ACC112 (cell line): ENCODE measurements around the gene PAGE5.

Experiments
- H2AFZ ChIP-seq: fragments of 200-600 bp; sonication (generic); one replicate; pipeline ENCODE4 v1.6.0; 2017; ENCODE audit warnings: antibody characterized with exemption, low read length; ENCODE audit not compliant: unreplicated experiment
- H3K27ac ChIP-seq: fragments of 200-600 bp; sonication (generic); 2 replicates; pipeline ENCODE4 v1.5.1; 2014; ENCODE audit warnings: low read depth, mild to moderate bottlenecking, antibody characterized with exemption, low read length, moderate library complexity
- H3K27me3 ChIP-seq: fragments of 200-600 bp; sonication (generic); 2 replicates; pipeline ENCODE4 v1.6.1; 2014; ENCODE audit warnings: mild to moderate bottlenecking, antibody characterized with exemption, low read length, moderate library complexity, mixed read lengths; ENCODE audit not compliant: insufficient read depth
- H3K36me3 ChIP-seq: fragments of 200-600 bp; sonication (generic); 2 replicates; pipeline ENCODE4 v1.6.1; 2016; ENCODE audit warnings: mild to moderate bottlenecking, antibody characterized with exemption, low read length, moderate library complexity, mixed read lengths; ENCODE audit not compliant: insufficient read depth
- H3K4me1 ChIP-seq: fragments of 200-600 bp; sonication (generic); one replicate; pipeline ENCODE4 v1.6.1; 2016; ENCODE audit warnings: low read length, mixed read lengths; ENCODE audit not compliant: insufficient read depth, unreplicated experiment, control insufficient read depth
- H3K4me3 ChIP-seq: fragments of 200-600 bp; sonication (generic); 2 replicates; pipeline ENCODE4 v1.5.1; 2014; ENCODE audit warnings: mild to moderate bottlenecking, low read depth, low read length
- H3K79me2 ChIP-seq: fragments of 200-600 bp; sonication (generic); one replicate; pipeline ENCODE4 v1.6.0; 2016; ENCODE audit warnings: low read length; ENCODE audit not compliant: control insufficient read depth, unreplicated experiment, insufficient read depth

Gene PAGE5, protein sequence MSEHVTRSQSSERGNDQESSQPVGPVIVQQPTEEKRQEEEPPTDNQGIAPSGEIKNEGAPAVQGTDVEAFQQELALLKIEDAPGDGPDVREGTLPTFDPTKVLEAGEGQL

DNA sequence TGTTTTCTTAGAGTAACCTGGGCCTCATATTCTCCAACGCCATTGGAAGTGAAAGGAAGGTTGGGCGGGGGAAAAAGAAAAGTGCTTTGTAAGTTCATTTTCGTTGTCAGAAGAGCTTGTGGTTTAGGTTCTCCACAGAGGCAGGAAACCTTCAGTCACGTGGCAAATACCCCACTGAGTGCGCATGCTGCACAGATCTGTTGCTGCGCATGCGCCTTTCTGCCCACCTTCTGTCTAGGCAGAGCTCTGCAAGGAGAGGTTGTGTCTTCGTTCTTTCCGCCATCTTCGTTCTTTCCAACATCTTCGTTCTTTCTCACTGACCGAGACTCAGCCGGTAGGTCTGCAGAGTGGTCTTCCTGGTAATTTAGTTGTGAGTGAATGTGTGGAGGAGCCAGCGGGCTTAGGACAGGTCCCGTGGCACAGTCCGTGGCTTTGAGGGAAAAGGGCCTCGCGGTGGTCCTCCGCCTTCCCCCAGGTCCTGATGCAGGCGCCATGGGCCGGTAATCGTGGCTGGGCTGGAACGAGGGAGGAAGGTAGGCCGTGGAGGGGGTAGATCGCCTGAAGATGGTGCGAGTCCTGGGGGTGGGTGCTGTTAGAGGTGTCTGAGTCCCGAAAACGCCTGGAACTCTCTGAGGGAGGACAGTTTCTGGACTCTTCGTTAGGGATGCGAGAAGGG is at the start of gene PAGE5:
PAGE5 (plus strand) TSS at position 228 of the 676 bp plus-strand sequence. CDS start 1,037 bp downstream, outside the sequence.
- H3K27me3 ChIP-seq, result no peaks in the 10 kb centered on the region

DNA sequence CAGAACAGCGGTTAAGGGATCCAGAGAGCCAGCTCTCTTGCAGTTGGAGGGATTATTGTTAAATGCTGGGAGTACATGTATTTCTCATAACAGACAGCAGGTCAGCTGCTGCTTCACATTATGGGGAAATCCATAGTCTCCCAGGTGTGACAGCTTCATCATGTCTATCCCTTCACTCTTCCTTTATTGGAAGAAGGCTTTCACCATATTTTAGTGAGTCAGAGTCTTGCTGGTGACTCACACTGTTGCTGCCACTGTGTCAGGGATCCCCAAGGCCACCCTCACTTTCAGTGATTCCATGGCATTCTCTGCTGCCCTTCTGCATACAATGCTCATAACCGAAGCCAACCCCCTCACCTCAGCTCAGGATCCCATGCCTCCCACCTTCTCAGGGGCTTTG is 32.9 kb upstream of the PAGE5 start:
- H3K4me3 ChIP-seq, result no peak overlapping the region
- H2AFZ ChIP-seq, result no peak overlapping the region
- no peaks in the 10 kb centered on the region; the same call in 1 of the 2 replicates for H3K27me3 ChIP-seq
- H3K36me3 ChIP-seq, result no peaks in the 10 kb centered on the region
- H3K27ac ChIP-seq, result no peak overlapping the region
- no peaks in the 10 kb centered on the region for H3K4me1 ChIP-seq
- no peaks in the 10 kb centered on the region for H3K79me2 ChIP-seq

More for the DNA sequence above, at the start of gene PAGE5:
- H3K4me3 ChIP-seq, result no peak within 1 kb of the TSS
- H3K27ac ChIP-seq, result no peak within 1 kb of the TSS
- no peaks in the 10 kb centered on the region for H3K4me1 ChIP-seq
- no peaks in the 10 kb centered on the region for H3K36me3 ChIP-seq
- no peak within 1 kb of the TSS for H2AFZ ChIP-seq
- no peaks in the 10 kb centered on the region for H3K79me2 ChIP-seq

DNA sequence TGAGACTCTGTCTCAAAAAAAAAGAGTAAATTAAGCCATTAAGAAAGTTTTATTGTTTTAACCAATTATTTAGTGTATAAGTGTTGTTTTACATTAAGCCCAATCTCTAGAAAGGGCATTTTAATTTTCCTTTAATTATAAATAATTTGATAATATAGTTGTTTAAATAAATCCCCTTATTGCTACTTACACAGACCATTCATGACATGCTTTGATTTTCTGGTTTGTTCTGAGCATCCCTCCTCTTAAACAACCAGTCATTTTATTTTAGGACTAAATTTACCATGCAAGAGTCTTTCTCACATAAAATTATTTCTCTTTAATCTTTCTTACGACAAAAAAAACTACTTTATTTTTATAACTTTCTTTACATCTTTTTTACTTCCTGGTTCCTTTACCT is 23.5 kb upstream of the PAGE5 start:
- Histone ChIP-seq H3K36me3 (no peaks in the 10 kb centered on the region), H3K4me1 (no peaks in the 10 kb centered on the region), H3K4me3 (no peak overlapping the region), H3K27me3 (no peaks in the 10 kb centered on the region), H3K27ac (no peak overlapping the region), H3K79me2 (no peaks in the 10 kb centered on the region), H2AFZ (no peak overlapping the region)

DNA sequence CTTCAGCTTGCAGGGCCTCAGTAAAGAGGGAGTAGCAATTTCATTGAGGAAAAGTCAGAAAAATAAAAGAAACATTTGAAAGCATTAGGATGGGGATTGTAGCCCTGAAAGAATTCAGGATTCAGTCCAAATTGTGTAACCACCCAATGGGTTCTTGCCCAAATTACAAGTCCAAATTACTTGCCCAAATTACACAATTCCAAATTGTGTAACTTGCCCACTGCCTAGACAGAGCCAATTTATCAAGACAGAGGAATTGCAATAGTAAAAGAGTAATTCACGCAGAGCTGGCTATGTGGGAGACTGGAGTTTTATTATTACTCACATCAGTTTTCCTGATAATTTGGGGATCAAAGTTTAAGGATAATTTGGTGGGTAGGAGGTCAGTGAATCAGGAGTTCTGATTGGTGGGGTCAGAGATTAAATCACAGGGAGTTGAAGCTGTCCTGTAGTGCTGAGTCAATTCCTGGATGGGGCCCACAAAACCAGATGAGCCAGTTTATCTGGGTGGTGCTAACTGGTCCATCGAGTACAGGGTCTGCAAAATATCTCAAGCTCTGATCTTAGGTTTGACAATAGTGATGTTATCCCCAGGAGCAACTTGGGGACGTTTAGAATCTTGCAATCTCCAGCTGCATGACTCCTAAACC is 18.1 kb upstream of the PAGE5 start:
- no peaks in the 10 kb centered on the region for H3K27me3 ChIP-seq
- H3K4me1 ChIP-seq, result no peaks in the 10 kb centered on the region
- no peaks in the 10 kb centered on the region for H3K36me3 ChIP-seq
- no peak overlapping the region for H2AFZ ChIP-seq
- no peaks in the 10 kb centered on the region for H3K79me2 ChIP-seq
- no peak overlapping the region for H3K4me3 ChIP-seq
- H3K27ac ChIP-seq, result no peak overlapping the region

DNA sequence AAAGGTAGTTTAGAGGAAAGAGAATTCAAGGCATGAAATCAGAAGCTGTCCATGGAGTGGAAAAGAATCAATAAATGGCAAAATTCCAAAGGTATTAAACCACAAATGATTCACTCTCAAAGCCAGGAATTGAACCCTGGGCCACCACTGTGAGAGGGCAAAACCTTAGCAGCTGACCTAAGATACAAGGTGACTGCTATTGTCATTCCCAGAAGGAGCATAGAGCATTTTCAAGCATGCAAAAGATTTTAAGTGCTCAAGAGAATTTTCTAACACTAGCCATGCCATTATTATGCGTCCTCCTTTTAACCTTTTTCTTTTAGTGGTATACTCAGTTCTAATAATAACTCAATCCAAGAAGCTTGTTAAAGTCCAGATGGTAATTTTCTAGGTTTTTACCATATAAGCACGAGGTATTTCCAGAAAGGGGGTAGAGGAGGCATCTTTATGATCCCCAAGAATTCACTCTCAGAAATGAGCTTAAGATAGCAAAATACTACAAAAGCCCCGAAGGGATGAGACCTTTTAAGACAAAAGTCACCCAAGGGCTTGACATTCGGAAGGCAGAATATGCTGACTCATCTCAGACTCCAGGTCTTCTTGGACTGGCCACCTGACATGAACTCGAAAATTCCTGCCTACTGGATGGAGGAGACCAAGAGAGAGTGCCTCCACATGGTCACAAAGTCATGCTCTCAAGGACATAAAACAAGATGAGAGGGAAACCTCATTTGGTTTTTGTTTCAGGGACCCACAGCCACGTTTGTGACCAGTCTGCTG is 13.8 kb upstream of the PAGE5 start:
- no peaks in the 10 kb centered on the region for H3K36me3 ChIP-seq

DNA sequence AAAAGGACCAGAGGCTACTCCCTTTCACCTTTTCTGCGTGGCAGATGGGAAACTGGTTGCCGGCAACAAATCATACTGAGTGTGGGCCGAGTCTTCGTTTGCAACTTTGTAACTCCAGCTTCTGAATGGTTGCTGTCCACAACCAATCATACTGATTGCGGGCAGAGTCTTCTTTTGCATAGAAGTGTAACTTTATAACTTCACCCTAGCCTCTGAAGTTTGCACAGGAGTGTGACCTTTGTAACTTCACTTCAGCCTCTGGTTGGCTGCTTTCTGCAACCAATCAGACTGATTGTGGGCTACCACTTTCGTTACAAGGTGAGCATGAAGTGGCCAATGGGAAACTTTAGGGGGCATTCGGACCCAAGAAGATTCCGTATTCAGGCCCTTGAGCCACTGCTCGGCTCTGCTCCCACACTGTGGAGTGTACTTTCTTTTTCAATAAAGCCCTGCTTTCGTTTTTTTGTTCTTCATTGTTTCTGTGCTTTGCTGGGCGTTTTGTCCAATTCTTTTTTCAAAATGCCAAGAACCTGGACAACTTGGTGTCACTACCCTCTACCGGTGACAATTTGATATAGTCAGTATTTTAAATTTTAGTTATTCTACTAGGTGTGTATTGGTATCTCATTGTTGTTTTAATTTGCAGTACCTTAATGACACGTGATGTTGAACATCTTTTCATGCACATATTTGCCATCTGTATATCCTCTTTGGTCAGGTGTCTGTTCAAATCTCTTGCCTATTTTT is 9.0 kb upstream of the PAGE5 start:
- no peaks in the 10 kb centered on the region for H3K4me1 ChIP-seq
- no peaks in the 10 kb centered on the region for H3K27me3 ChIP-seq
- H3K36me3 ChIP-seq, result no peaks in the 10 kb centered on the region
- H3K27ac ChIP-seq, result no peak overlapping the region
- no peaks in the 10 kb centered on the region for H3K79me2 ChIP-seq
- no peak overlapping the region for H2AFZ ChIP-seq
- H3K4me3 ChIP-seq, result no peak overlapping the region

More for the DNA sequence above, 13.8 kb upstream of the PAGE5 start:
- Histone ChIP-seq H3K4me1 (no peaks in the 10 kb centered on the region), H3K79me2 (no peaks in the 10 kb centered on the region), H3K27me3 (no peaks in the 10 kb centered on the region), H2AFZ (no peak overlapping the region), H3K27ac (no peak overlapping the region), H3K4me3 (no peak overlapping the region)

DNA sequence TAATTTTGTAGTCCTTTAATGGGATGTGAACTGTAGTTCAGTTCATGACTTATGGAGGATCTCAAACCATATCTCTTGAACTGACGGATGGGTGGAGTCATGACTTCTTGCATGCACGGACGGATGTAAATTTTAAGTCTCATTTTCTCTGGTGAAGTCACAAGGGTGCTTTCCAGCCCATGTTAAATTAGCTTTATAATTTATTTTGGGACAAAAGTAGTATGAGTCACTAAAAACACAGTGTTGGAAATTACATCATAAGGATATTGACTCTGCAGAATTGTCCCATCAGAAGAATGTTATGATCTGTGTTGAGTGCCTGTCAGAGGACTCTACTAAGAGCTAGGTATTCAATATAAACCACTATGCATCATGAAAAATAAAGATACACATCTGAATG is 6.8 kb upstream of the PAGE5 start:
- Histone ChIP-seq H3K79me2 (no peaks in the 10 kb centered on the region), H3K4me1 (no peaks in the 10 kb centered on the region), H3K27ac (no peak overlapping the region), H2AFZ (no peak overlapping the region), H3K27me3 (no peaks in the 10 kb centered on the region), H3K36me3 (no peaks in the 10 kb centered on the region), H3K4me3 (no peak overlapping the region)

DNA sequence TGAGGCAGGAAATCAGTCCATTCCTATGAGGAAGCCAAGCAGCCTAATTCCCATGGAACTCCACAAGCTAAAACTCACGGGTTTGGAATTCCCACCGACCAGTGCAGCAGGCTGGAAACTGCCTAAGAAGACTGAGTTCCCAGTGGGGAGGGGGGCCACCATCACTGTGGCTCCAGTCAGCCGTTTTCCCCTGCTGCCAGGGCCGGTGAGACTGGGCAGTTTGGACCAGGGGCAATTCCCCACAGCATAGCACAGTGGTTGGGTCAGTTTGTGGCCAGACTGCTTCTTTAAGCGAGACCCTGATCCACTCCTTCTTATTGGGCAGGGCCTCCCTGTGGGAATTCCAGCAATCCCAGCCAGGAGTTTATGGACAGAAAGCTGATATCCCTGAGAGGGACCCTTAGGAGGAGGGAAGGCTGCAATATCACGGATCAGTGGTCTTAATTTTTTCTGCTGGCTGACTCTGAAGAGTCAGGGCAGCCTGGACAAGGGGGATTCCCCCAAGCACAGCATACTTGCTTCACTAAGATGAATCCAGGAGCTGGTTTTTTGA is 20.7 kb downstream of the PAGE5 start:
- no peaks in the 10 kb centered on the region for H3K27me3 ChIP-seq
- H3K4me3 ChIP-seq, result no peak overlapping the region
- H3K27ac ChIP-seq, result no peak overlapping the region

DNA sequence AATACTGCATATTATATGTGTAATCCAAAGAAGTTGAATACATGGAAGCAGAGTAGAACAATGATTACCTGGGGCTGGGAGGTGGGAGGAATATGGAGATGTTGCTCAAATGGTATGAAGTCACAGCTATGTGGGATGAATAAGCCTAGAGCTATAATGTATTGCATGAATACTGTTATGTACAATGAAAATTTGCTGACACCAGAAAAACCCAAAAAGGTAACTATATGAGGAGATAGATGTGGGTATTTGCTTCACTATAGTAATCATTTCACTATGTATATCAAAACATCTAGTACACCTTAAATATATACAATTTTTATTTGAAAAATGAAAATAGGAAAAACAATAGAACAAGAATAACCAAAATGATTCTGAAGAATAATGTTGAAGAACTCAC is 33.4 kb downstream of the PAGE5 start:
- H3K4me3 ChIP-seq, result no peak overlapping the region
- no peaks in the 10 kb centered on the region for H3K4me1 ChIP-seq

More for the DNA sequence above, 20.7 kb downstream of the PAGE5 start:
- no peaks in the 10 kb centered on the region for H3K79me2 ChIP-seq
- no peaks in the 10 kb centered on the region for H3K4me1 ChIP-seq
- no peak overlapping the region for H2AFZ ChIP-seq
- H3K36me3 ChIP-seq, result no peaks in the 10 kb centered on the region

DNA sequence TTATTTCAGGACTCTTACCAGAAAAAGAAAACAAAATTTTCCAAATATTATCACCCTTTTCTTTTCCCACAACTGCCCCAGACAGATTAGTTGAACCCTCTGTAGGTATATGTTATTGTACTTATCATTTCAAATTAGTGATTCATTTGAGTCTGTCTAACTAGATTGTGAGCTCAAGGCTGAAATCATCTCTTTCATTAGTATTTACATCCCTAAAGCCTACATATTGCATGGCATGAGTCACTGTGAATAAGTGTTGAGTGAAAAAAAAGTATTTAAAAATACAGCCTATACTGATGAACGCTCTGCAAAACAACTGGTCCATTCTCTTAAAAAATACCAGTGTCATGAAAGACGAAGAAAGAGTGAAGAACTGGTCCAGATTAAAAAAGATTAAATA is 40.7 kb downstream of the PAGE5 start:
- no peaks in the 10 kb centered on the region for H3K4me1 ChIP-seq
- H3K27me3 ChIP-seq, result no peaks in the 10 kb centered on the region
- no peak overlapping the region for H3K27ac ChIP-seq
- no peak overlapping the region for H3K4me3 ChIP-seq
- no peaks in the 10 kb centered on the region for H3K79me2 ChIP-seq
- H3K36me3 ChIP-seq, result no peaks in the 10 kb centered on the region
- no peak overlapping the region for H2AFZ ChIP-seq

More for the DNA sequence above, 33.4 kb downstream of the PAGE5 start:
- no peak overlapping the region for H3K27ac ChIP-seq
- H2AFZ ChIP-seq, result no peak overlapping the region
- H3K36me3 ChIP-seq, result no peaks in the 10 kb centered on the region
- no peaks in the 10 kb centered on the region for H3K79me2 ChIP-seq
- no peaks in the 10 kb centered on the region for H3K27me3 ChIP-seq
